Astrocyte (in vitro differentiated cells and primary cell): ENCODE measurements around the gene BARX1.

ENCODE experiments used
- CTCF ChIP-seq: IDR thresholded peaks from 2 replicates; pipeline ENCODE4 v1.5.1; 2011; ENCODE audit warnings: low read depth, mild to moderate bottlenecking, inconsistent platforms, low read length, moderate library complexity; ENCODE audit not compliant: insufficient read depth
- EZH2 ChIP-seq: IDR thresholded peaks from 2 replicates; pipeline ENCODE4 v1.6.1; 2012; ENCODE audit warnings: mild to moderate bottlenecking, low read length, inconsistent platforms; ENCODE audit not compliant: insufficient read depth

GRCh38 chr9:93949073-93949693 lies 6.0 kb downstream of the BARX1 start:
- TF ChIP-seq CTCF, result no peak
- peak; percentile 73 for TF ChIP-seq EZH2
